SKM-1 treated with dmso at 0.1 percent for 144 hours (cell line): Measurements from ENCODE around the gene DHX35.
"Not testable (repeated sequence)": the region's sequence is repeated elsewhere in the genome, so short reads cannot be mapped to it uniquely, and the experiment has no call there.

Source experiments
- DNase-seq: peaks from one replicate; lab custom pipeline; 2025; ENCODE audit not compliant: unreplicated experiment; lab: John Stamatoyannopoulos, UW

The DHX35 gene

DNA sequence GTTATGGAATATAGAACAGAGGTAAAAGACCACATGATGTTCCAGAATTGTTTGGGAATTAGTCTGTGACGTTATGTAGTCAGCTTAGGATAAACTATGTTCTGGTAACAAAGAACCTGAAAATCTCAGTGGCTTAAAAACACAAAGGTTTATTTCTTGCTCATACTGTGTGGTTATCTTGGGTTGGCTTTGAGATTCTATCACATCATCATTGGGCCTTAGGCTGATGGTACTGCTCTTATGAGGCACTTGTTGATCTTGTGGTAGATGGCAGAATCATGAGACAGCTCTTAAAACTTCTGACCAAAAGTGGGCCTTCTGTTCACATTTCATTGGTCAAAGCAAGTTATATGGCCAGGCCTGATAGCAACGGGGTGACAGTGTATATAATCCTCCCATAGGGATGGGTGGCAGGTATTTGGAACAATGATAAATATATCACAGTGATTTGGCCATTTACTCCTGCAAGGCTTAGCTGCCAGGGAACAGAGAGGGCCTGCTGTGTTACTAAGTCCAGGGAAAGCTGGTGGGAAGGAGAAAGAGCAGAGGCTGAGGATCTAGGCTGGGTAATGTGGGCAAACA is 13.5 kb downstream of the DHX35 start:
- no peak for DNase-seq

DNA sequence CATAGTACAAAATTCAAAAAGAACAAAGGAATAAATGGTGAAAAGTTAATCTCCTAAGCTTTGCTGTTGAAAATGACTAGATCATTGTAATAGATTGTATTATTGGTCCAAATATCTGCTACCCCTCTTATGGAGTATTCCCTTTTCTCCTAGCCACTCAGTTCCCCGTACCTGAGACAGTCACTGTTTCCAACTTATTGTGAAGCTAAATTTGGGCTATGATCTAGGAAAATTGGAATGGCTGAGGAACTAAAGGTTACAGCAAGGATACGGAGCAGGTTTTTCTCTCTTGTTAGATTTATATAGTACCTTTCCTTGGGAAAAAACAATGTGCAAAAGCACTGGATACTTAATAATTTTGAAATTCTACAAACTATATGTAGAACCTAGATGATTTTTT is 17.3 kb downstream of the DHX35 start:
- no peak for DNase-seq

DNA sequence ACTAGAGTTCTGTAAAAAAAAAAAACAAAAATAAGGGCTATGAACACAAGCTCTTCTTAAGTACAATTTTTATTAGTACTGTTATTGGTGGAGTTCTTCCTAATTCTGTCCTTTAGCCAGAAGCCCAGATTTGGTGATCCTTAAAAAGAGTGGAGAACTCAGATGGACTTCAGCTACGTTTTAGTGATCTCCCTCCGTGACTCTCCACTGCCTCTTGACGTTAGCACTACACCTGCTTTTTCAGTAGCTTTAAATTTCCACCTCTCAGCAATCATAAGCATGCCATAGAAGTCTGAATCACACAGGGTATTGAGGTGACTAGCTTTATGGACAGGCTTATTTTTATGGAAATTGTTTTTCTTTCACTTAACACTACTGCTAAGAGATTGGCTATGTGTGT is 17.7 kb downstream of the DHX35 start:
- no peak for DNase-seq

DNA sequence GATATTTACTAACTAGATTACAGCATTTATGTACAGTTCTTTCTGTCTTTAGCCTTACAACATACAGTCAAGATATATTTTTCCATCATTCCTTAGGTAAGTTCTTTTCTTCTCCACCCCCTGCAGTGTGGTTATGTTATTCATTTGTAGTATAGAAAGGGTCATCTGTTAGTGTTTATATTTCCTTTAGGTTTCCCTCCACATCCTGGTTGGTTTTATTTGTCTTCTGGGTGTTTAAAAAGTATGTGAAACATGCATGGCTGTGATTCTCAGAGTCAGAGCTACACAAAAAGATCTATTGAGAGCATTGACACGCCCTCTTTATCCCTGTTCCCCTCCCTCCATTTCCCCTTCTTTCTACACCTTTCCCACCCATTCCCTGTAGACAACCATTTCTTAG is 20.1 kb downstream of the DHX35 start:
- no peak for DNase-seq

DNA sequence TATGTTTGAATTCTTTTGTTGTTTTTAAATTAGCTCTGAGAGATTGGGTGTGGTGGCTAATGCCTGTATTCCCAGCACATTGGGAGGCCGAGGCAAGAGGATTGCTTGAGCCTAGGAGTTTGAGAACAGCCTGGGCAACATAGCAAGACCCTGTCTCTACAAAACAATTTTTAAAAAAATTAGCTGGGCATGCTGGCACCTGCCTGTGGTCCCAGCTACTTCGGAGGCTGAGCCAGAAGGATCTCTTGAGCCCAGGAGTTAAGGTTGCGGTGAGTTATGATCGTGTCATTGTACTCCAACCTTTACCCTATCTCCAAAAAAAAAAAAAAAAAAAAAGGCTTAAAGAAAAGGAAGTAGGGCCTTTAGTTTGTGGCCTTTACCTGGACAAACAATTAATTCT is 22.9 kb downstream of the DHX35 start:
- DNase-seq = no peak

DNA sequence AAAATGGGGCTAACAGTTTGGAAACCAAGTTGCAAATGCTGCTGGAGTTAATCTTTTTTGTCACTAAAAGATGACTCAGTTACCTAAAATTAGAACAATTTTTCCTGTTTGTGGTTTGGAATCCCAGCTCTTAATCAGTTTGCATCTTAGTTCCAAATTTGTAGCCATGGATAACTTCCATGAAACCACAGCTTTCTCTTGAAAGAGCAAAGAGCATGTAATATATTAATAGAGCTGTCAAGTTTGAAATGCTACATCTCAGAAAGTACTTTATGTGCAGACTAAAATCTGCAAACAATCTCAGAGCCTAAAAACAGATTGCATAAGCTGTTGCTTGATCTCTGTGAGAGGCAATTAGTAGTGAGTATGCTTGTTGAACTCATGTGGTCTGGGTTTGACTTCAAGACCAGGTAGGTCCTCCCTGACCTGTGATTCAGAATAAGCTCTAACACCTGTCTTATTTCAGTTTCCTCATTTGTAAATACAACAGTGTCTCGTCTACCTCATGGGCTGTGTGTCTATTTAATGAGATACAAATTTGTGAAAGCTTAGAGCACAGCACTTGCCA is 23.5 kb downstream of the DHX35 start:
- no peak for DNase-seq

DNA sequence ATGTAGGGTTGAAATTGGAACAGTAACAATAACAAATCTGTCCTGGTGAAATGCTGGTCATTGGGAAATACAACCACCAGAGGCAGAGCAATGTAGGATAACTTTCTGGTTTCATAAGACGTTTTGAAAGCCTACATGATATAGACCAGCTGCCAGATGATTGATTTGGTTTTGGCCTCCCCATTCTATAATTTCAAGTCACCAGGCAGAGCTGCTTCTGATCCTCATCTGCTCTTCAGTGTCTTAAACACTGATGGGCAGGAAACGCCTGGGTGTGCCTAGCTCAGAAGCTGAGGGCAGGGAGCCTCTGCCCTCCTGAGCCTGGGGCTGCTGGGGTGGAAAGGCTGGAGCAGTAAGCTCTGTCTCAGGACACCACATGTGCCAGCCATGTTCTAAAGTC is 24.5 kb downstream of the DHX35 start:
- no peak for DNase-seq

DNA sequence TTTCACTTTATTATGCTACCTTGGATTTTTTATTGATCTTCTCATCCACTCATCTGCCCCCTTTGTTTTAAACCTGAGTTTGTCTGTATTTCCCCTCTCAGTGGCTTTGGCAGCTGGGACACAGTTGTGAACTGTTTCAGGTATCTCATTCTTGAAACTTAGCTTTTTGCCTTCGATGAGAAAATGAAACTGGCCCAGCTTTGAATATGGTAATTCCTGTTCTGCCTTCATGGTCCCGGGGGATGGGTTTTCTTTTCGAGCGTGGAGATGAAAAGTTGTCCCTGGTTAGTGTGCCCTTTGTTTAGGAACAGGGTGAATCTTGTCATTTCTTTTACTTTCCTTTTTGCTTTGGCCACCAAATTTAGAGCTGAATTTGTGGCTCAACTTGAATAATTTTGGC is 25.6 kb downstream of the DHX35 start:
- DNase-seq = no peak

DNA sequence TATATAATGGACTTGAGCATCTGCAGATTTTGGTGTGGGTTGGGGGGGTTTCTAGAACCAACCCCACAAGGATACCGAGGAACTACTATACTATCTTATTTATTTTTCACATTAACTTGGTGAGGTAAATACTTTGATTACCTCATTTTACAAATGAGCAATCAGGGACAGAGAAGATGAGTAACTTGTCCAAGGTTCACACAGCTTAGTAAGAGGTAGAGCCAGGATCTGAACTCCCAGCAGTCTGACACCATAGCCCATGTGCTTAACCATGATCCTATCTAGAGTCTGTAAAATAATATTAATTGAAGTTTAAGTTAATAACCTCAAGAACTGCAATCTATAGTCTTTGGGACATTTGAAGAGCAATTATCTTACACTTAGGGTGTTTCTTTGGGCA is 28.6 kb downstream of the DHX35 start:
- no peak for DNase-seq

DNA sequence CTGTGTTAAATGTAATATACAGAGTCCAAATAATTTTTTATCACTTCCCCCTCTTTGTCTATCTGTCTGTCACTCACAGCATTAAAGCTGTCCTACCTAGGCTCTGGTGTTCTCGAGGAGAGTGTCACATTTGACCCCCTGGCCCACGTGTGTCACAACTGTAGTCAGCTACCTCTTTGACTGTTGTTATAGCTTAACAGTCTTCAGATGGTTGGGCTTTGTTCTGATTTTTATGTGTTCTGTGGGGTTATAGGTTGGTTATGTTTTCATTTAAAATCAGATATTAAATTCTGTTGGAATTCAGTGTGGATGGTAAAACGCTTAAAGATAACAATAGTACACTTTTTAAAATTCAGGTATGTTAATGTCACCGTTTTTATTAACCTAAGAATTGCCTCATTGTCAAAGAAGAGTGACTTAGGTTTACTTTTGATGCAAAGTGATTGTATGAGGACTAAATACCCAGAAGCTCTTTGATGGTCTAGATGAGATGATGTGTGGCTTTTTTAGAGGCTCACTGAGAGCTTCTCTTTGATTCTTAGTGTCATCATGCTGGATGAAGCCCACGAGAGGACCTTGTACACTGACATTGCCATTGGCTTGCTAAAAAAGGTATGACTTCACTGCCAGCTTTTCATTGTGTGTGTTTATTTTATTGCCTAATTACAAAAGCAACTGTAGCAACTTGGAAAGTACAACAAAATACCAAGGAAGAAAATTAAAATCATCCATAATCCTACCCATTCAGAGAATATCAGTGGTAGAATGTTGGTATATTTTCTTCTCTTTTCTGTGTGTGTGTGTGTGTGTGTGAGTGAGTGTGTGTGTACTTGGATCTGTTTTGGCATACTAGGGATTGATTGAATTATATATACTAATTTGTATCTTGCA is 29.9 kb downstream of the DHX35 start:
- no peak for DNase-seq

DNA sequence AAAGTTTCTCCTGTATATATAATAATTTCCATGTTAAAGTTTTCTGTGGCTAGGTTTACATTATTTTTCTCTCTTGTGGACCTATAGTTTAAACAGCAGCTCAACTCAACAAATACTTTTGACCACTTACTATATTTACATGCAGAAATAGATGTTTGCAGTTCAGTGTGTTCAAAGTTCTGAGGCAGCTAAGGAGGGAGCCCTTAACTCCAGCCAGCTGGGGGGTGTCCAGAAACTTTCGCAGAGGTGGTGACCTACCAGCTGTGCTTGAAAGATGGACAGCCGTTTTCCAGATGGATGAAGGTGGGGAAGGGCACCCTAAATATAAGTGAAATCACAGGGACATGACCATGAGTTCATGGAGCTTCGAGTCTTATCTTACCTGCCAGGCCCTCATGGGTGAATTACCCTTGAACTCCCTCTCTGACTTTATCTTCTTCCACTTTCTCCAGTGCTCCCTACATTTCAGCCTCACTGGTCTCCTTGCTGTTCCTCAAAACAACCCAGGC is 33.4 kb downstream of the DHX35 start:
- DNase-seq = no peak

DNA sequence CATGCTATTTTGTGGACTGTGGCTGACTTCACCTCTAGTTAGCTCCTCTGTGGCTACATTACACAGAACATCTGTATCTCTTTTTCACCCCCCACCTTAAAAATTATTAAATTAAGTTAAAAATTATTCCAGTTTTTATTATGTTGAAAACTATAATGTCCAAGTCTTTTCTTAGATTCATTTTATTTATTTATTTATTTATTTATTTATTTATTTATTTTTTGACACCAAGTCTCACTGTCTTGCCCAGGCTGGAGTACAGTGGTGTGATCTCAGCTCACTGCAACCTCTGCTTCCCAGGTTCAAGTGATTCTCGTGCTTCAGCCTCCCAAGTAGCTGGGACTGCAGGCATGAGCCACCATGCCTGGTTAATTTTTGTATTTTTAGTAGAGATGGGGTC is 34.7 kb downstream of the DHX35 start:
- DNase-seq = not testable (repeated sequence)

DNA sequence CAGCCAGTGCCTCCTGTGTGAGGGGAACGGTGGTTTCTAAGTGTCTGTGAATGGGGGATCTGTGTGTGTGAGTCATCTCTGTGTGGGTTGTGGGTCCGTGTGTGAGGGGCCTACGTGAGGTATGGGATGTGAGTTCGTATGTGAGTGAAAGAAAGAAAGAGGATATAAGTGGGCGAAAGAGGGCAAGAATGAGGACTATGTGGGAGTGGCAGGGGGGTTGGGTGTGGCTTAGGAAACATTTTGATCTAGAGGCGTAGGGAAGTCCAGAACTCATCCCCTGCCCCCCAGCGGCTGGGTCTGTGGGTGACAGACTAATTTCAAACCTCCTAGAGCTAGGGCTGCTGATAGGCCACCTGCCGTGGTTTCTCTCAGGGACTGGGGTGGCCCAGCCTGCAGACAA is 35.5 kb downstream of the DHX35 start:
- no peak for DNase-seq

DNA sequence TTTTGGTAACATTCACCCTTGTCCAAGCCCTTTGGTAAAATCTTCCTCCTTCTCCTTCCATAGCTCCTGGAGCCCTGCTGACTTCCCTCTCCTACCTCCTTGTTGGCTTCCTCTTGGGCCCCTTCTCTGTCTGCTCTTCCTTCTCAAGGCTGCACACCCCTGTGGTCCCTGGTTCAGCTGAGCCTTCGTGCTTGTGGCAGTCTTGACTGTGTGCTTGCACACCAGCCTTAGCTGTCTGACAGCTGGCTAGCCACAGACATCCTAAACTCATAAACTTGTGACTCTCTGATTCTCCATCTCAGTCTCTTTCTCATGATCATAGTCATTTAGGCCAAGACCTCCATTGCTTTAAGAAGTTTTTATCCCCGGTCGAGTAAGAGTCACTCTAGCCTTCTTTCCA is 37.1 kb downstream of the DHX35 start:
- no peak for DNase-seq

DNA sequence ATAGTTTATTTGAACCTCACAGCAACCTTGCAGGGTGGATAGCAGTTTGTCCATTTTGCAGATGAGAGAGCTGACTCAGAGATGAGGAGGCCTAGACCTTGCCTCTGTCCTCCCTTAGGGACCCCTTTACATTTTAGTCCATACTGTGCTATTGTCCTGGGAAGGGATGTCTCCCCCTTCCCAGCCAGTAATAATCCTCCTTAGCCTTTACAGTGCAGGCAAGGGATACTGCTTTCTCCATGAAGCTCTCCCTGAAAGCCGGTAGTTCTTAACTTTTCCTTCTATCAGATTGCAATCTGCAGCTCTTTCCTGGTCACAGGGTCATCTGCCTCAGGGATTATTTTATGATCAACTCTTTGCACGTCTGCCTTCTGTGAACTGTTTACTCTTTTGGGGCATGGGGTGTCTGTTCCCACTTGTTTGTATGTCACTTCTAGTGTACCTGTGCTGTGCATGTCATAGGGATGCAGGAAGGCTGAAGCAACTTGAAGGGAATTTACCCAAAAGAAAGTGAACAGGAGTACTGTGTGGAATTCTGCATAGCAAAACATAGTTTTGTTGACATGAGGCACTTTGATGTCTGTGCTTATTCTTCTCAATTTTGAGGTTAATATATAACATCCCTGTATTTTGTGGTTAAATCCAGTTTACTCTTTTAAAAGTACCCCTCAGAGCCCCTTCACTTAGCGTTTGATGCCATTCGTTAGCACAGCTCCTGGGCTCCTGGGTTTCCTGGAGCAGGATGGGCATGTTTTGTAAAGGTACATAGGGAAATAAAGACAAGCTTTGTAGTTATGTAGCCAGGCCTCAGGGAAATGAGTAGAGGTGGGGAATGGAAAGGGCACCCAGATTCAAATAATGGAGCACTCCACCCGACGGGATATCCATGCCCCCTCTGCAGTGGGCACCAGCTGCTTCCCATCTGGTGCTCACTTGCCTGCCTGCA is 38.1 kb downstream of the DHX35 start:
- DNase-seq = no peak

DNA sequence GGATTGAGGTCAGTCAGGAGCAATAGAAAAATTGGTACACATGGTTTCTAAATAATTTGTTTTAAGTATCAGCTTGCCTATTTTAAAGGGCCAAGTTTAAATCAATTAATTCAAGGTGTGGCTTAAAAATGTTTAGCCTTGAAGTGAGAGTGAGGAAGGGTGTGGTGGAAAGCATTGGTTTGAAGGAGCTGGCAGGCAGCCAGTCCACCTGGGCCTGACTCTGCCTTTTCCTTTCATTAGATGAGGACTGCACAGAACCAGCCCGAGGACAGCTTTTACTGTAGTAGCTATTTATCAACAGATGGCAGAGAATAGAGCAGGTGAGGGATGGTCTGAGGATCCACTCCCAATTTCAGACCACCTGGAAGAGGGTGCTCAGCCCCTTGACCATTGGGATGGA is 42.4 kb downstream of the DHX35 start:
- DNase-seq = no peak

DNA sequence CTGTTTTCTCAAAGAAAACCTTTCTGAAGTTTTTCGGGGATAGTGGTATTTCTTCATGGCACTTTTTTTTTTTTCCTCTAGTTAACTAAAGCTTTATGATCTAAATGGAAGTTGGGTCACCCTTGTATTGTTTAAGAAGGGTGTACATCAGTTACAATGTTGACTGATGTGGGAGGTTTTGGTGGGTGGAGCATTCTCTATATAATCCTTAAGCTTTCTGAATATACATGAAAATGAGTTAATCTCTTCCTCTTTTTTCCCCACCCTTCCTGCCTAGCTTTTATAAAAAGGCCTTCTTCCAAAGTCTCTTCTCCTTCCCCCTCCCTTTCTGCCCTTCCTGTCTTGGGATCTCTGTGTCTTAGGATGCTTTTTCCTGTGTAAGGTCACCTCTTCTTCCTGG is 47.2 kb downstream of the DHX35 start:
- no peak for DNase-seq

DNA sequence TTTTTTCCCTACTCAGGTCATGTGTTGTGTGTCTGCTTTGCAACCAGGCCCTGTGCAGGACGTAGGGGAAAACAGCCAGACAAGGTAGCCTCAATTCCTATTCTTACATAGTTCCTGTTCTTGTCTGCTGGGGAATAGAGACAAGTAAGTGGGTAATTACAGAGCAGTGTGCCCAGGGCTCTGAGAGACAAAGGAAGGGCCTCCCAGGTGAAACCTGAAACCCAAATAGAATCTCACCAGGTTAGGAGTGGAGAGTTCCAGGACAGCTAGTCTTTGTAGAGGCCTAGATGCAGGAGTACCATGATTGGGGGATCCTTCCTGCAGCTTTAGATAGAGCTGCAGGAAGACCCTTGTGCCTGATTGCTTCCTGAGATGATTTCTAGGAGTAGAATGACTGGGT is 48.4 kb downstream of the DHX35 start:
- no peak for DNase-seq

DNA sequence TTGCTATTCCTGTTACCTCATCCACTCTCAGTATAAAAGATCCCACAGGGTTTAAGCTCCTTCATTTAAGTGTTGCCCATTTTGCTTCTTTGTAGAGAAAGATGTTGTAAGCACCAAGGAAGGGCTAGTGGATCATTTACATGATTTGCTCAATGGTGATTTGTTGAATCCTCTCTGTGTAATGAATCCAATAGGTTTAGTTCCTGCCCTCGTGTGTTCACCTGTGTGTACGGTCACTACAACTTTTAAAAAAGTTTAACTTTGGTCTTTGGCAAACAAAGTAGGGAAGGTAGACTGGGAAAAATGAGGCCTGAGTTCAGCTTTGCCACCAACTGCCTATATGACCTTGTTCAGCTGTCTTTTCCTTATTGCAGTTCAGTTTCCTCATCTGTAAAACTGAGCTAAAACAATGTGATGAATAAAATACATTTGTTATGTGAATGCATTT is 51.5 kb downstream of the DHX35 start:
- DNase-seq = no peak

DNA sequence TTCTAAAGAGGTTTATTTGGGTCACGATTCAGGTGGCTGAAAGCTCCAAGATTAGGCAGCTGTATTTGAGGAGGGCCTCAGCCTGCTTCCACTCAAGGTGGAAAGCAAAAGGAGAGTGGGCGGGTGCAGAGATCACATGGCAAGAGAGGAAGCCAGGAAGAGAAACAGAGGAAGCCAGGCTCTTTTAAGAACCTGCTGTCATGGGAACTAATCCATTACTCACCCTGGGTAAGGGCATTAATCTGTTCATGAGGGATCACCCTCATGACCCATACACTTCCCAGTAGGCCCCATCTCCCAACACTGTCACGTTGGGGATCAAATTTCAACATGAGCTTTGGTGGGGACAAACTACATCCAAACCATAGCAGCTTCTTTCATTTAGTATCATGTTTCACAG is 53.9 kb downstream of the DHX35 start:
- no peak for DNase-seq

DNA sequence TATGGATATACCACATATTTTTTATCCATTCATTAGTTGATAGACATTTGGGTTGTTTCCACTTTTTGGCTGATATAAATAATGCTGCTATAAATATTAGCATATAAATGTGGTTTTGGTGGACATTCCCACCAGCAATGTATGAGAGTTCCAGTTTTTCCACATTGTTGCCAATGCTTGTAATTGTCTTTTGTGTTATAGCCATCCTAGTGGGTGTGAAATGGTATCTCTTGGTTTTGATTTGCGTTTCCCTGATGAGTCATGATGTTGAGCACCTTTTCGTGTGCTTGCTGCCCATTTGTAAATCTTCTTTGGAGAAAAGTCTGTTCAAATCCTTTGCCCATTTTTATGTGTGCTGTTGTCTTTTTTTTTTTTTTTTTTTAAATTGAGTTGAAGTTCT is 54.4 kb downstream of the DHX35 start:
- DNase-seq = no peak
